Activated CD4-positive, CD25-positive, alpha-beta regulatory T cell treated with anti-CD3 and anti-CD28 coated beads, Interleukin-2, amount 50 U/mL, for 24 hours (primary cell): ENCODE results near the gene GLRX5.

Experiments
- ATAC-seq, 2 donors: fragments of 150-1000 bp; cut with Tn5 transposase; one replicate each; pipeline ENCODE4 v1.10.0; 2021; ENCODE audit warnings: mild to moderate bottlenecking in 1 of 2, moderate library complexity in 1 of 2

Gene GLRX5

GRCh38 chr14:95534299-95535225 lies at the start of gene GLRX5:
Gene GLRX5, plus strand, starts transcription at chr14:95535050. Its CDS starts 40 bp downstream, at chr14:95535090.
- ATAC-seq, result peak; percentile 89 to 93

- ATAC-seq, result no peak
These were observed 49.5 kb upstream of the GLRX5 start for GRCh38 chr14:95485222-95485819.

GRCh38 chr14:95486875-95487668 lies 47.8 kb upstream of the GLRX5 start:
- ATAC-seq, result no peak

GRCh38 chr14:95487669-95488084 lies 47.2 kb upstream of the GLRX5 start:
- ATAC-seq, result no peak

GRCh38 chr14:95488376-95489213 lies 46.3 kb upstream of the GLRX5 start:
- ATAC-seq, result no peak

- ATAC-seq, result no peak
These were observed 45.4 kb upstream of the GLRX5 start for GRCh38 chr14:95489214-95490137.

- no peak for ATAC-seq
These were observed 44.7 kb upstream of the GLRX5 start for GRCh38 chr14:95490138-95490509.

- no peak for ATAC-seq
These were observed 44.0 kb upstream of the GLRX5 start for GRCh38 chr14:95490727-95491451.

GRCh38 chr14:95491936-95492608 lies 42.8 kb upstream of the GLRX5 start:
- no peak for ATAC-seq

GRCh38 chr14:95493503-95493902 lies 41.3 kb upstream of the GLRX5 start:
- ATAC-seq, result no peak

- no peak for ATAC-seq
These were observed 40.9 kb upstream of the GLRX5 start for GRCh38 chr14:95493976-95494375.

GRCh38 chr14:95494456-95494855 lies 40.4 kb upstream of the GLRX5 start:
- ATAC-seq, result no peak

- no peak for ATAC-seq
These were observed 39.8 kb upstream of the GLRX5 start for GRCh38 chr14:95495076-95495475.

GRCh38 chr14:95495538-95496025 lies 39.3 kb upstream of the GLRX5 start:
- ATAC-seq, result peak; percentile 81

GRCh38 chr14:95496111-95496681 lies 38.7 kb upstream of the GLRX5 start:
- ATAC-seq, result peak; percentile 34 to 35

- ATAC-seq, result no peak
These were observed 38.1 kb upstream of the GLRX5 start for GRCh38 chr14:95496690-95497259.

- ATAC-seq, result no peak
These were observed 37.3 kb upstream of the GLRX5 start for GRCh38 chr14:95497561-95498011.

GRCh38 chr14:95498622-95499353 lies 36.1 kb upstream of the GLRX5 start:
- no peak for ATAC-seq
